ENCODE results near the gene BET1L. TPM values are rescaled to one million over a fixed set of nuclear protein-coding genes. Genes with fewer than 3 reads are reported as not detected.
"Not testable (repeated sequence)": the region's sequence is repeated elsewhere in the genome, so short reads cannot be mapped to it uniquely, and the experiment has no call there.

The BET1L gene
- total RNA-seq, 1 donor from 2014 or later: 15.2 TPM

DNA sequence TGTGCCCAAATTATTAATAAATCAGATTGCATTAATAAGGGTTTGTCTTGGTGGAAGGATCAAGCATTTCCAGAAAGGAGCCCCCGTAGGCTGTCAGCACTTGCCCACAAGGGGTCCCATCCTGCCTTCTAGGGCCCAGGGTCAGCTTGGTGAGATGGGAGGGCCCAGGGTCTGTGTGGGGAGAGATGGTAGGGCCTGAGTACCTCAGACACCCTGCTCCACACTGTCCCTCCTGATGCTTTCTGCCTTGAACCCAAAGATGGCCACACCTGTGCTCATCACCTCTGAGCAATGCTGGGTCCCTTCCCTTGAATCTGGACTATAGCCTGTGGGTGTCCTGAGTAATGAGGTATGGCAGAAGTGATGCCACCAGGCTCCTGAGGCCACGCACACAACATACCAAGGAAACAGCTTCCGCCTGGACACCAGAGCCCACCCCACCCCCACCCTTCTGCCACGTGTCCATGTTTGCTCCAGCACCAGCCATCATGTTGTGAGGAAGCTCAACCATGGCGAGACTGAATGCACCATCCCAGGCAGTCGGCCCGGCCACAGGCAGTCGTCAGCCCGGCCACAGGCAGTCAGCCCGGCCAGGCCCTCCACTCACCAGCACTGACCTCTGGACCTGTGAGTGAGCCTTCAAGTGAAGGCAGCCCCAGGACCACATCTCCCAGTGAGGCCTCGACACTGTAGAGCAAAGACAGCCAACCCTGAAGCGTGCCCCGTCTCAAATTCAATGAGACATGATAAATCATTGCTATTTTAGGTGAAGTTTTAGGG lies 6.8 kb downstream of the BET1L start:
- DNase-seq (ENCODE audit: low read depth): no peak
- no peak overlapping the region for H3K4me3 ChIP-seq (ENCODE audit: low read depth, low read length)
- TF ChIP-seq, protein P1, sequence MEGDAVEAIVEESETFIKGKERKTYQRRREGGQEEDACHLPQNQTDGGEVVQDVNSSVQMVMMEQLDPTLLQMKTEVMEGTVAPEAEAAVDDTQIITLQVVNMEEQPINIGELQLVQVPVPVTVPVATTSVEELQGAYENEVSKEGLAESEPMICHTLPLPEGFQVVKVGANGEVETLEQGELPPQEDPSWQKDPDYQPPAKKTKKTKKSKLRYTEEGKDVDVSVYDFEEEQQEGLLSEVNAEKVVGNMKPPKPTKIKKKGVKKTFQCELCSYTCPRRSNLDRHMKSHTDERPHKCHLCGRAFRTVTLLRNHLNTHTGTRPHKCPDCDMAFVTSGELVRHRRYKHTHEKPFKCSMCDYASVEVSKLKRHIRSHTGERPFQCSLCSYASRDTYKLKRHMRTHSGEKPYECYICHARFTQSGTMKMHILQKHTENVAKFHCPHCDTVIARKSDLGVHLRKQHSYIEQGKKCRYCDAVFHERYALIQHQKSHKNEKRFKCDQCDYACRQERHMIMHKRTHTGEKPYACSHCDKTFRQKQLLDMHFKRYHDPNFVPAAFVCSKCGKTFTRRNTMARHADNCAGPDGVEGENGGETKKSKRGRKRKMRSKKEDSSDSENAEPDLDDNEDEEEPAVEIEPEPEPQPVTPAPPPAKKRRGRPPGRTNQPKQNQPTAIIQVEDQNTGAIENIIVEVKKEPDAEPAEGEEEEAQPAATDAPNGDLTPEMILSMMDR (conservative IDR thresholded peaks at IDR 0.05; ENCODE audit: low read depth, low read length): no peak

DNA sequence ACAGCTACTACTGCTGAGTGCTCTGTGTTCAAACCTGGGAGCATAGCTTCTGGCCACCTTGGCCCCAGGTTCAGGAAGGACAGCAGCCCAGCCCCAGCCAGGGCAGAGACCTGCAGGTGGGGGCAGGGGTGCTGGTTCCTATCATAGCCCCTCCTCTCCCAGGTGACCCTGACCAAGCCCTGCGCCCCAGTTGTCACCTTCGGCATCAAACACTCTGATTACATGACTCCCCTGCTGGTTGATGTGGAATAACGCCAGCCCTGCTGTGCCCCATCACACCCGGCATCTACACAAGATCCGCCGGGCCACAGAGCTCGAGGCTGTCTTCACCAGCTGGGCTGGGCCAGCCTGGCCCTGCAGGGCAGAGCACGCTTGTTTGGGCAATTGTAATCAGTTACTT lies 7.4 kb downstream of the BET1L start:
- no peak overlapping the region for H3K4me3 ChIP-seq (ENCODE audit: low read depth, low read length)
- TF ChIP-seq, protein P1 (conservative IDR thresholded peaks at IDR 0.05; ENCODE audit: low read depth, low read length): no peak
- no peak for DNase-seq (ENCODE audit: low read depth)

DNA sequence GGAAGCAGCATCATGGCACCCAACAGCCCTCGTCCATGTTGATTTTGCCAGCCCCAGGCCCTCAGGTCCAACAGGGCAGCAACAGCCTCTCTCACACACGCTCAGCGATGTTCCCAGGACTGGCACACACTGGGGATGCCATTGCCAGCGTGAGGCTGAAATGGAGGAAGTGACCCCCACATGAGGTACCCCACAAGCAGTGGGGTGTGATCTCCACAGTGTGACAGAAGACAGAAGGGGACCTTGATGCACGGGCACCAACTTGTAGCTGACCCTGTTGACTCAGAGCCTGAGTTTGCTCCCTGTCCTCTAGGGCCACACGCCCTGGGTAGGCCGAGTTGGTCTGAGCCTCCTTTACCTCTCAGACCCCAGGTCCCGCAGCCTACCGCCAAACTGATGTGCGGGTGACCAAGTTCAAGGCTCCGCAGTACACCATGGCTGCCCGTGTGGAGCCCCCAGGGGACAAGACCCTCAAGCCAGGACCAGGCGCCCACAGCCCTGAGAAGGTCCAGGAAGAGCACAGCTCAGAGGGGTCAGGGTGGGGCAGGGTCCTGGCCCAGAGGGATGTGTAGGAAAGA lies 8.1 kb downstream of the BET1L start:
- no peak for DNase-seq (ENCODE audit: low read depth)
- no peak overlapping the region for H3K4me3 ChIP-seq (ENCODE audit: low read depth, low read length)
- TF ChIP-seq, protein P1 (conservative IDR thresholded peaks at IDR 0.05; ENCODE audit: low read depth, low read length): no peak

DNA sequence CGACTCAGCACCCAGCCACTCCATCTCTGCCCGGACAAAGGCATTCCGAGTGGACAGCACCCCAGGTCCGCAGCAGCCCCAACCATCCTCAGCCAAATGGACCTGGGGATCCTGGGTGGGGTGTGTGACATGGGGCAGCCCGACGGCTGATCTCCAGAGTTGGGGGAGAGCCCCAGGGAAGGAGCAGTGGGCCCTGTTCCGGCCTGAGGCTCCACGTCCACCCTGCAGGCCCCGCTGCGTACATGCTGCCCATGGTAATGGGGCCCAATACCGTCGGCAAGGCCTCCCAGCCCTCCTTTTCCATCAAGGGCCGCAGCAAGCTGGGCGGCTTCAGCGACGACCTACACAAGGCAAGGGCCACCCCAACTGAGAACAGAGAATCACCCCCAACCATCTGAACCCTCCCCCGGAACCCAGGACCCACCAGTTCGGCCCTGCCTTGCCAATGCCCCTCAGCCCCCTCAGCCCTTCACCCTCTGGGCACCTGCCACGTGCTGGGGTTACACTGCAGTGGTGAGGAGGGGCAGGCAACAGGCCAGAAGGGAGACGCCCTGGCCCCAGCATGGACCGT lies 8.9 kb downstream of the BET1L start:
- DNase-seq (ENCODE audit: low read depth): no peak
- TF ChIP-seq, protein P1 (conservative IDR thresholded peaks at IDR 0.05; ENCODE audit: low read depth, low read length): no peak
- H3K4me3 ChIP-seq (ENCODE audit: low read depth, low read length): no peak overlapping the region

DNA sequence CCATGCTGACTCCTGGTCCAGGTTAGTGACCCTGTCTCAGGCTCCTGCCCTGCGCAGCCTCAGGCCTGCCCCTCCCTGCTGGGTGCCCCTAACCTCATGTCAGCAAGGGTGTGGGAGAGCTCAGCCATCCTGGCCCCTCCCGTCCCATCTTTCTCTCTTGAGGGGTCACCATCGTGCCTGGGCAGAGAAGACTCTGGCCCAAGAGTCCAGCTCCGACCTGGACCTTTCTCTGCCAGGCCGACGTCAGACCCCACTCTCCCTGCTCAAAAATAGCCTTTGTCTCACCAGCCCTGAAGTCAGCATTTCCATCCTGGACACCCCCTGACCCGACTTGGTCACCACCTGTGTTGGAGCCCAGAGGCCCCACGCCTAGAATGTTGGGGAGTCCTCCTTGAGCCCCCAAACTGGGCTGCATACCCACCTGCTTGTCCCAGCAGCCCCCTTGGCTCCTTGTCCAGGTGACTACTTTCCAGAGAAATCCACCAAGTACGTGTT lies 9.4 kb downstream of the BET1L start:
- no peak for DNase-seq (ENCODE audit: low read depth)
- no peak overlapping the region for H3K4me3 ChIP-seq (ENCODE audit: low read depth, low read length)
- TF ChIP-seq, protein P1 (conservative IDR thresholded peaks at IDR 0.05; ENCODE audit: low read depth, low read length): no peak

DNA sequence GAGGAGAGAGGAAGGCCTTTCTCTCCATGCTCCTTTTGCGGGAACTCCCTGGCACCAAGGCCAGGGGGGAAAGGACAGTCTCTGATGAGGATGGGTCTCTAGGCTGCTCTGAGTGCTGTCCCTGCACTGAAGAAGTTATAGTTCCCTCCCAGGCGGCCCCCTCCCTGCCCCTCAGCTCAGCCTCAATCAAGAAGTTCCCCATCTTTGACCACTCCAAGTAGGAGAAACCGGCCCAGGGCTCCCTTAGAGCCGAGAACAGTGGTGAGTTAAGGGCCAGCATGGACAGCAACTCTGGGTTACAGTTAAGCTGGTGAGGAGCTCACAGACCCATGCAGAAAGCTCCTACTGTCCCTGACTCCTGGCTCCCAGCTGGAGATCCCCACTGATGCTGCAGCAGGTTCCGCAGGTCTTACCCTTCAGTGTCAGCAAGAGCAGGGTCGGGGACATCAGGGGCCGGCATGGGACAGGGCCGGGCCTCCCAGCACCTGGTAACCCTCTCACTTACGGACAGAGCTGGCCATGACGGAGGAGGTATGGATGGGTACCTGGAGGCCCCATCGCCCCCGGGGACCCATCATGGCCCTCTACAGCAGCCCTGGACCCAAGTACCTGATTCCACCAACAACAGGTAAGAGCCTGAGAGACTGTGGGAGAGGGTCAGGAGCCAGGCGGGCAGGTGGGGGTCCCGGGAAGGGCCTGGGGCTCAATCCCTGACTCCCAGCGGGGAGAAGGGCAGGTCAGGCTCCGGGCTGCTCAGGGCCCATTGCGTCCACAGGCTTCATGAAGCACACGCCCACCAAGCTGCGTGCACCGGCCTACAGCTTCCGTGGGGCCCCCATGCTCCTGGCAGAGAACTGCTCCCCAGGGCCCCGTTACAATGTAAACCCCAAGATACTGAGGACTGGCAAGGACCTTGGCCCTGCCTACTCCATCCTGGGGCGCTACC lies 10.1 kb downstream of the BET1L start:
- H3K4me3 ChIP-seq (ENCODE audit: low read depth, low read length): no peak overlapping the region
- no peak for DNase-seq (ENCODE audit: low read depth)
- TF ChIP-seq, protein P1 (conservative IDR thresholded peaks at IDR 0.05; ENCODE audit: low read depth, low read length): no peak

DNA sequence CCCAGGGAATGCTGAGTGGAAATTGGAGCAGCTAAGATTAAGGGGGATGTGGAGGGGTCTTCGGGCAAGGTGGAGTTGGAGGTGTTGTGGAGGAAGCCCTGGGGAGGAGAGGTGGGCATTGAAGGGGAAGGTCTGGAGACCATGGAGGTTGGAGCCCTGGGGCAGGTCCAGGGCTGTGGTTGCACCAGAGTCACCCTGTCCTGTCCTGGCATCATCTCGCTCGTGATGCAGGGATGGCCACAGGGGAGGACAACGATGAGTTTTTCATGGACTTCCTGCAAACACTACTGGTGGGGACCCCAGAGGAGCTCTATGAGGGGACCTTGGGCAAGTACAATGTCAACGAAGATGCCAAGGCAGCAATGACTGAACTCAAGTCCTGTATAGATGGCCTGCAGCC lies 13.7 kb downstream of the BET1L start:
- not testable (repeated sequence) for DNase-seq (ENCODE audit: low read depth); H3K4me3 ChIP-seq (ENCODE audit: low read depth, low read length)

DNA sequence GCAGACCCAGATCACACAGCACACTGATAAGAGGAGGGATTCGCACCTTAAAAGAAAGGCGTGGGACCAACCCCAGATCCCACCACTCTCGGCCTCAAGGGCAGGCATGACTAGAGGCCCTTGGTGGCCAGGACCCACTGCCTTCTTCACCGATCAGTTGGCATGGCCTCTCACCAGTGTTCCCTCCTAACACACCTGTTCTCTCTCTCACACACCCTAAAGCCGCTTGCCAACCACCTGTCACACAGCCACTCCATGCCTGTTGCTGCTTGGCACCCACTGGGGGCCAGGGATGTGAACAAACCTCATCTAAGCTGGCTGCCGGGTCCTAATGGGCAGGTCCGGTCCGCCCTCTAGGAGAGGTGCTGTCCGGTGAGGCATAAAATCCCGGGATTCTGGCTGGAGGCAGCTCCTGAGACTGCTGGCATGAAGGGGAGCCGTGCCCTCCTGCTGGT lies 14.5 kb downstream of the BET1L start, which contains the start of gene SCGB1C1:
TSS of gene SCGB1C1 (plus strand) at position 405 of the 455 bp plus-strand sequence. CDS start at position 427, 22 bp downstream.
- H3K4me3 ChIP-seq (ENCODE audit: low read depth, low read length); DNase-seq (ENCODE audit: low read depth): not testable (repeated sequence)
